Cardiac muscle cell (in vitro differentiated cells and primary cell): ENCODE data around the gene ISYNA1. TPM values are rescaled to one million over a fixed set of nuclear protein-coding genes. Genes with fewer than 3 reads are reported as not detected.

Experiments
- DNase-seq, 2 donors: peaks; one replicate each; pipeline versions ENCODE4 v3.0.0 to v3.0.0-alpha.2; 2010 to 2017; ENCODE audit warnings: low read depth in 1 of 2, low spot score in 1 of 2
- H3K27ac ChIP-seq: fragments of 200-600 bp; sonication (generic); 2 replicates; pipeline ENCODE4 v1.5.1; 2016
- H3K27me3 ChIP-seq: fragments of 200-600 bp; sonication (generic); 2 replicates; pipeline ENCODE4 v1.6.0; 2016; ENCODE audit warnings: control low read depth
- H3K36me3 ChIP-seq: fragments of 200-600 bp; sonication (generic); 2 replicates; pipeline ENCODE4 v1.5.1; 2016; ENCODE audit warnings: control low read depth
- H3K4me1 ChIP-seq: fragments of 200-600 bp; sonication (generic); 2 replicates; pipeline ENCODE4 v1.8.1; 2017; ENCODE audit warnings: low read depth, mild to moderate bottlenecking, mixed run types
- H3K4me3 ChIP-seq: fragments of 200-600 bp; sonication (generic); 2 replicates; pipeline ENCODE4 v1.5.1; 2016; ENCODE audit warnings: mild to moderate bottlenecking
- H3K9me3 ChIP-seq: fragments of 200-600 bp; sonication (generic); 2 replicates; pipeline ENCODE4 v1.5.1; 2017; ENCODE audit warnings: low read depth, mild to moderate bottlenecking, control low read depth
- CTCF ChIP-seq: IDR thresholded peaks from 2 replicates; pipeline ENCODE4 v1.5.1; 2012; ENCODE audit warnings: low read depth, mild to moderate bottlenecking, low read length
- polyA plus RNA-seq: library from polyadenylated mRNA; unstranded; fragments of >200 nt; fragmentation: Nextera tagmentation; extraction: Ambion mirVana; gene quantifications from 2 replicates; pipeline ENCODE4 v1.2.1, GENCODE V29; 2016
- total RNA-seq: library from RNA; depleted of rRNA; stranded (reverse); fragments of >200 nt; gene quantifications from 2 replicates; pipeline ENCODE4 v1.2.3, GENCODE V29; 2016

Gene ISYNA1
- total and polyA plus RNA-seq, 2 experiments from 2014 or later, result 298 to 370 TPM

GRCh38 chr19:18480006-18480691, 42.2 kb upstream of the ISYNA1 start:
- no peaks in the 10 kb centered on the region for H3K9me3 ChIP-seq
- H3K27ac ChIP-seq, result peak overlapping the region; percentile 65
- no peaks in the 10 kb centered on the region for H3K27me3 ChIP-seq
- no peaks in the 10 kb centered on the region for H3K36me3 ChIP-seq
- peak in 1 of 2 donors; percentile 80 for DNase-seq
- H3K4me3 ChIP-seq, result no peak overlapping the region
- peaks cover 7% of the 10 kb centered on the region for H3K4me1 ChIP-seq
- no peak for TF ChIP-seq CTCF

GRCh38 chr19:18478545-18479311, 40.8 kb upstream of the ISYNA1 start:
- Histone ChIP-seq H3K27ac (no peak overlapping the region), H3K27me3 (no peaks in the 10 kb centered on the region), H3K4me1 (peaks cover 7% of the 10 kb centered on the region), H3K9me3 (no peaks in the 10 kb centered on the region), H3K4me3 (no peak overlapping the region), H3K36me3 (no peaks in the 10 kb centered on the region)
- peak in 1 of 2 donors; percentile 92 for DNase-seq
- no peak for TF ChIP-seq CTCF

- no peak for DNase-seq
- TF ChIP-seq CTCF, result no peak
- no peak overlapping the region for H3K4me3 ChIP-seq
- peaks cover 7% of the 10 kb centered on the region for H3K4me1 ChIP-seq
- H3K27me3 ChIP-seq, result no peaks in the 10 kb centered on the region
- no peaks in the 10 kb centered on the region for H3K36me3 ChIP-seq
- H3K9me3 ChIP-seq, result no peaks in the 10 kb centered on the region
- H3K27ac ChIP-seq, result no peak overlapping the region
Observed at GRCh38 chr19:18477974-18478373, 40.0 kb upstream of the ISYNA1 start.

GRCh38 chr19:18477042-18477779, 39.3 kb upstream of the ISYNA1 start:
- no peak overlapping the region for H3K27ac ChIP-seq
- H3K36me3 ChIP-seq, result no peaks in the 10 kb centered on the region
- H3K9me3 ChIP-seq, result no peaks in the 10 kb centered on the region
- no peak overlapping the region for H3K4me3 ChIP-seq
- H3K27me3 ChIP-seq, result no peaks in the 10 kb centered on the region
- no peak for DNase-seq
- TF ChIP-seq CTCF, result no peak
- H3K4me1 ChIP-seq, result peaks cover 7% of the 10 kb centered on the region

GRCh38 chr19:18476507-18477041, 38.6 kb upstream of the ISYNA1 start:
- H3K27me3 ChIP-seq, result no peaks in the 10 kb centered on the region
- H3K9me3 ChIP-seq, result no peaks in the 10 kb centered on the region
- DNase-seq, result no peak
- peaks cover 7% of the 10 kb centered on the region for H3K4me1 ChIP-seq
- no peak overlapping the region for H3K27ac ChIP-seq
- no peak for TF ChIP-seq CTCF
- H3K36me3 ChIP-seq, result no peaks in the 10 kb centered on the region
- H3K4me3 ChIP-seq, result no peak overlapping the region
